ENCODE results near the gene NAA35.

DNA sequence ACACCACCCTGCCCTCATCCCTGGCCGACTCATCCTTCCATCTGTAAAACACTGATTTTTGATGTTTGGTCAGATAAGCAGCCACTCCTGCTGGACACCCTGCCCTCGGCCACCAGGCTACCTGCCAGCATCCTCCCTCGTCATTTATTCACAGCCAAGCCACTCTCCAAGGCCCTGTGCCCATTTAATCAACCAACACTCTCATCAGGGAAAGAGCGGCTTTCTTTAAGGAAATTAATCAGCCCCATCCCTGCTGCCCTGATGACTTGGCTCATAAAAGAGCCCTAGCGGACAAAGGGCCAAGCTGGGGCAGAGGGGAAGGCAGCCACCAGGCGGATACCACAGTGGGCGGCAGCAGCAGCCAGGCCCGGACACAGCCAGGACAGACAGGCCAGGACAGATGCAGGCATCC is 106.0 kb downstream of the NAA35 start:
- TF ChIP-seq EZH2 (IDR thresholded peaks at IDR 0.05; ENCODE audit: insufficient read depth, poor library complexity, severe bottlenecking): no peak
- TF ChIP-seq EZH2phosphoT487 (IDR thresholded peaks at IDR 0.05; ENCODE audit: insufficient read depth, low read depth): no peak

Measured in GM23248 (cell line).